PFSK-1 (cell line): ENCODE results near the gene ADIPOQ.

Experiments
- FOXP2 ChIP-seq: optimal IDR thresholded peaks from 2 replicates; pipeline ENCODE3; 2011; ENCODE audit warnings: borderline replicate concordance, control low read depth, inconsistent platforms; ENCODE audit not compliant: insufficient read depth; ENCODE audit errors: extremely low read length, extremely low read depth
- POLR2AphosphoS5 ChIP-seq: IDR thresholded peaks from 2 replicates; pipeline ENCODE4 v1.6.1; 2012; ENCODE audit warnings: low read depth, mild to moderate bottlenecking, control low read depth, low read length, moderate library complexity
- SIN3A ChIP-seq: IDR thresholded peaks from 2 replicates; pipeline ENCODE4 v1.6.1; 2012; ENCODE audit warnings: mild to moderate bottlenecking, low read length, moderate library complexity, borderline replicate concordance; ENCODE audit not compliant: insufficient read depth
- TAF1 ChIP-seq: IDR thresholded peaks from 2 replicates; pipeline ENCODE4 v1.6.1; 2012; ENCODE audit warnings: low read length, control low read depth, borderline replicate concordance; ENCODE audit not compliant: insufficient read depth
- TF ChIP-seq, protein P1 (sequence below), 2 experiments: IDR thresholded peaks; 2 replicates each; pipeline versions ENCODE4 v1.6.1 to v1.8.0; 2011 to 2012; ENCODE audit warnings: low read depth in 2 of 2, low read length in 2 of 2, control low read depth in 1 of 2, inconsistent platforms in 1 of 2, mild to moderate bottlenecking in 1 of 2, moderate library complexity in 1 of 2; ENCODE audit not compliant: insufficient read depth in 1 of 2

The ADIPOQ gene

DNA sequence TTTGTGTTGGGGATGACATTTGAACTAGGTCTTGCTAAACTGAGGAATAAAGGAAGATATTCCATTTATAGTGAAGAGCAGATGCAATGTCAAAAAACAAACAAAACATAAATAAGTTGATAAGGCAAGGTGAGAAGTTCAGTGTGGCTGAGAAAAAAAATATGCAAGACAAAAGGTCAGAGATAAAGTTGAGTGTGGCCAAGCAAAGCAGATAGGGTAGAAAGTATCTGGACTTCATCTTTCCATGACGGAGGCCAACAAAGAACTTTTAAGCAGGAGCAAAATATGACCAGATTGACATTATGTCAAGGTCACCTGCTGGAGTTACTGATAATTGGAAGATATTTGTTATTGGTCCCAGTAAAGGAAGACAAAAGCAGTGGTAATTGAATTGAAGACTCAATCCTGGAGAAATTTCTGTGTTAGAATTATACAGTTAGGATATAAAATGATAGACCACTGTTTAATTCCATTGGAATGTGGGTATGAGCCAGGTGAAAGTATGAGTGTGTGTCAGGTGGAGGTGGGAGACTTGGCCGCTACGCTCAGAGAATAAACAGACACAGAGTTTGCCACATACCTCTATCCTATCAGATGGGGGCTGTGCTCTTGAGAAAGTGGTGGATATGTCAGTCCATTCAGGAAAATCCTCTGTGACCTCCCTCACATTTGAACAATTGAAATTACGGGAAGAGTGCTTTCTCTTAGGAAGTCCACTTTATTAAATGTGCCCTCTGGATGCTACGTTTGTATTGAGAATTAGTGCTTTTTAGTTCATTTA lies 28.1 kb downstream of the ADIPOQ start:
- TF ChIP-seq POLR2AphosphoS5 (no peak), SIN3A (no peak), FOXP2 (no peak), TAF1 (no peak)
- TF ChIP-seq, protein P1, sequence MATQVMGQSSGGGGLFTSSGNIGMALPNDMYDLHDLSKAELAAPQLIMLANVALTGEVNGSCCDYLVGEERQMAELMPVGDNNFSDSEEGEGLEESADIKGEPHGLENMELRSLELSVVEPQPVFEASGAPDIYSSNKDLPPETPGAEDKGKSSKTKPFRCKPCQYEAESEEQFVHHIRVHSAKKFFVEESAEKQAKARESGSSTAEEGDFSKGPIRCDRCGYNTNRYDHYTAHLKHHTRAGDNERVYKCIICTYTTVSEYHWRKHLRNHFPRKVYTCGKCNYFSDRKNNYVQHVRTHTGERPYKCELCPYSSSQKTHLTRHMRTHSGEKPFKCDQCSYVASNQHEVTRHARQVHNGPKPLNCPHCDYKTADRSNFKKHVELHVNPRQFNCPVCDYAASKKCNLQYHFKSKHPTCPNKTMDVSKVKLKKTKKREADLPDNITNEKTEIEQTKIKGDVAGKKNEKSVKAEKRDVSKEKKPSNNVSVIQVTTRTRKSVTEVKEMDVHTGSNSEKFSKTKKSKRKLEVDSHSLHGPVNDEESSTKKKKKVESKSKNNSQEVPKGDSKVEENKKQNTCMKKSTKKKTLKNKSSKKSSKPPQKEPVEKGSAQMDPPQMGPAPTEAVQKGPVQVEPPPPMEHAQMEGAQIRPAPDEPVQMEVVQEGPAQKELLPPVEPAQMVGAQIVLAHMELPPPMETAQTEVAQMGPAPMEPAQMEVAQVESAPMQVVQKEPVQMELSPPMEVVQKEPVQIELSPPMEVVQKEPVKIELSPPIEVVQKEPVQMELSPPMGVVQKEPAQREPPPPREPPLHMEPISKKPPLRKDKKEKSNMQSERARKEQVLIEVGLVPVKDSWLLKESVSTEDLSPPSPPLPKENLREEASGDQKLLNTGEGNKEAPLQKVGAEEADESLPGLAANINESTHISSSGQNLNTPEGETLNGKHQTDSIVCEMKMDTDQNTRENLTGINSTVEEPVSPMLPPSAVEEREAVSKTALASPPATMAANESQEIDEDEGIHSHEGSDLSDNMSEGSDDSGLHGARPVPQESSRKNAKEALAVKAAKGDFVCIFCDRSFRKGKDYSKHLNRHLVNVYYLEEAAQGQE (IDR thresholded peaks at IDR 0.05; ENCODE audit: insufficient read depth in 1 of 2, low read depth in 2 of 2, low read length in 2 of 2), result no peak

DNA sequence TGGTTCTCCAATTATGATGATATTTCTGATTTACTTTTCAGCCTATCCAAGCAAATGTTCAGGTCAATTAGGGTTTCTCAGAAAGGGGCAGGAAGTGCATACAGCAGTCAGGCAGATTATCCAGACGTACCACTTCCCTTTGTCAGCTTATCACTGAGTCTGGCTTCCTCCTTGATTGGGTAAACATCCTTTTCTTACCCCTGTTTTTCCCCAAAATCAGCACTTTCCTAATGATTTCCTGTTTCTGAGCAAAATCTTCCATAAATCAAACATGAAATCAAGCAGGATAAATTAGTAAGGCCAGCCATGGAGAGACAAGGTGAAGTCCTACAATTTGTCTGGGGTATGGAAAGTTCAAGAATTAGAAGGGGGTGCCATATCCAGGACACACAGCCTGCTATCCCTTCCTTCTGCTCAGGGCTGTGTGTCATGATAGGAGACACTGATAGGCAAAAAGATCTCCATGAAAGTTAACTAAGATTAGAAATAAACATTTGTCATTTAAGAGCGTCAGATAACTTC lies 29.0 kb downstream of the ADIPOQ start:
- no peak for TF ChIP-seq SIN3A
- no peak for TF ChIP-seq TAF1
- TF ChIP-seq, protein P1 (IDR thresholded peaks at IDR 0.05; ENCODE audit: insufficient read depth in 1 of 2, low read depth in 2 of 2, low read length in 2 of 2), result no peak
- TF ChIP-seq FOXP2, result no peak
- TF ChIP-seq POLR2AphosphoS5, result no peak

DNA sequence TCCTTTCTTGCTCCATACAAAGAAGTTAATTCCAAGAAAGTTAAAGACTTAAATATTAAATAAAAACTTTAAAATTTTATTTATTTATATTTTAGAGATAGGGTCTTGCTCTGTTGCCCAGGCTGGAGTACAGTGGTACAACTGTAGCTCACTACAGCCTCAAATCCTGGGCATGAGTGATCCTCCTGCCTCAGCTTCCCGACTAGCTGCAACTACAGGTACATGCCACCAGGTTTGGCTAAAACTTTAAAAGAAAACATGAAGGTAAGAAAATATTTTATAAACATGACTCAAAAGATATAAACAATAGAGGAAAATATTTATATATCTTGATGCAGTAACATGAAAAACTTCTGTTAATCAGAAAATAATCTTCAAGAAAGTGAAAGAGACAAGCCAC lies 33.2 kb downstream of the ADIPOQ start:
- no peak for TF ChIP-seq TAF1

DNA sequence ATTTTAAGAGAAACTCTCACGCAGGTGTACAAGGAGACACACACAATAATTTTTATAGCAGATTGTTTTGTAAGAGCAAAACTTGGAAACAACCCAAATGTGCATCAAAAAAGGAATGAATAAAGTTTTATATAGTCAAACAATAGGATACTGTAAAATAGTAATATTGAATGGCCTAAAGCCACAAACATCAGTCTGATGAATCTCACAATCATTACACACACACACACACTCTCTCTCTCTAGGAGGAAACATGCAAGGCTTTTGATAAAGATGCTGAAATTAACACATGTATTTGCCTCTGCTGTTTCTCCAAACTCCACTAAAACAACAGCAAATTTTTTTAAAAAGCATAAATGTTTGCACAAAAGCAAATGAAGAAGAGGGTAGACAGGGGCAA lies 37.3 kb downstream of the ADIPOQ start:
- TF ChIP-seq FOXP2 (no peak), SIN3A (no peak), POLR2AphosphoS5 (no peak), TAF1 (no peak)
- TF ChIP-seq, protein P1 (IDR thresholded peaks at IDR 0.05; ENCODE audit: insufficient read depth in 1 of 2, low read depth in 2 of 2, low read length in 2 of 2), result no peak

DNA sequence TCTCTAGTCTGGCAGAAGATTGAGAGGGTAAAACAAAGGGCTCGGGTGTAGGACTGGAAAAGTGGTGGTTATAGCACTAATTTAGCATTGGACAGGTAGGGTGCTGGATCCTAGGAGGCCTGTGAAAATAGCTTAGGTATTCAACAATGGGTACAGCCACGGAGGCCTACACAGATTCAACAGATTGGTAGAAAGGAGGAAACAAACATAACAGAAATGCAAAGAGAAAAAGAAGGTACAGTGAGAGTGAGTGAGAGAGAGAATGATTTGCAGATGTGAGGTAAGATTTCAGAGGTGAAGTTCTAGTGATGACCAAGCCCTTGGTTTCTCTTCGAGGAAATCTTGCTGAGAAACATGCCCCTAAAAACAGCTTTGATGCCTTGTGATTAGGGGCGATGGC lies 37.9 kb downstream of the ADIPOQ start:
- TF ChIP-seq FOXP2, result no peak
- TF ChIP-seq POLR2AphosphoS5, result no peak
- no peak for TF ChIP-seq SIN3A
- TF ChIP-seq, protein P1 (IDR thresholded peaks at IDR 0.05; ENCODE audit: insufficient read depth in 1 of 2, low read depth in 2 of 2, low read length in 2 of 2), result no peak
- no peak for TF ChIP-seq TAF1
